Lower leg skin (tissue), 4 donors: ENCODE measurements around the gene CRHBP. TPM values are rescaled to one million over a fixed set of nuclear protein-coding genes. Genes with fewer than 3 reads are reported as not detected.

ENCODE experiments used
- DNase-seq, 2 donors: peaks; one replicate each; pipeline ENCODE4 v3.0.0-alpha.2; 2019; ENCODE audit warnings: low spot score in 2 of 2
- H3K4me3 ChIP-seq: fragments of 200-600 bp; sonication (generic); 2 replicates; pipeline ENCODE4 v1.5.1; 2017; ENCODE audit warnings: mild to moderate bottlenecking, low read depth; ENCODE audit not compliant: poor library complexity, severe bottlenecking
- POLR2A ChIP-seq, 2 donors: fragments of 450-650 bp; IDR thresholded peaks; one replicate each; pipeline ENCODE4 v1.6.1; 2016 to 2017; ENCODE audit warnings: antibody characterized with exemption in 2 of 2, mild to moderate bottlenecking in 1 of 2, moderate library complexity in 1 of 2
- WGBS, 2 donors: methylation state at CpG; one replicate each; pipeline ENCODE4 v1.1.5; 2018; 5-methylcytosine and 5-hydroxymethylcytosine counted together
- intact Hi-C: fragments of 100-400 bp; cut with DNase I; formaldehyde crosslinking; loops from one replicate; pipeline ENCODE4 v1.15.0; 2023; ENCODE audit warnings: low total_unique reads
- total RNA-seq, 4 donors: library from RNA; depleted of rRNA; stranded (reverse); fragments of >200 nt; gene quantifications; one replicate each; pipeline ENCODE4 v1.1.0, GENCODE V29; 2016
- TF ChIP-seq, protein P1 (sequence below), 3 donors: fragments of 450-650 bp; IDR thresholded peaks; one replicate each; pipeline ENCODE4 v1.5.1; 2016; ENCODE audit warnings: antibody characterized with exemption in 3 of 3, mild to moderate bottlenecking in 3 of 3, moderate library complexity in 2 of 3

CRHBP gene
- total RNA-seq, 4 donors from 2014 or later = 0.37 to 2.0 (median 0.72) TPM; not detected in 1

DNA sequence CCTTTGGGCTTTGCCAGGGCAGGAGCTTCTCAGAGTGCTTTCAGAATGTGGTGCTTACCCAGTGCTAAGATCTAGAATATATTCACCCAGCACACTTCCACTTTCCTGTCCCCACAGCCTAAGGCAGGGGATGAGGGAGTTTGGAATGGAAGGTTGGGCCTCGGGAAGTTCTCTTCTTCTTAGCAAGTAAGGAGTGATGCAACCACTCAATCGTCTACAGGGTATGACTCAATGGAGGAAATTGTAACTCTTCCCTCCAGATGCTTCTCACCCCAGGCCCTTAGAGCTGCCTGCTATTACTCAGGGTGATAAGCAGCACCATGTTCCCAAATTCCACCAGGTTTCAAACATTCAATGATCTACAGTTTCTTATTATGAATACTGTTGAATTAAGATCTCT lies 46.6 kb downstream of the CRHBP start:
- TF ChIP-seq, protein P1, sequence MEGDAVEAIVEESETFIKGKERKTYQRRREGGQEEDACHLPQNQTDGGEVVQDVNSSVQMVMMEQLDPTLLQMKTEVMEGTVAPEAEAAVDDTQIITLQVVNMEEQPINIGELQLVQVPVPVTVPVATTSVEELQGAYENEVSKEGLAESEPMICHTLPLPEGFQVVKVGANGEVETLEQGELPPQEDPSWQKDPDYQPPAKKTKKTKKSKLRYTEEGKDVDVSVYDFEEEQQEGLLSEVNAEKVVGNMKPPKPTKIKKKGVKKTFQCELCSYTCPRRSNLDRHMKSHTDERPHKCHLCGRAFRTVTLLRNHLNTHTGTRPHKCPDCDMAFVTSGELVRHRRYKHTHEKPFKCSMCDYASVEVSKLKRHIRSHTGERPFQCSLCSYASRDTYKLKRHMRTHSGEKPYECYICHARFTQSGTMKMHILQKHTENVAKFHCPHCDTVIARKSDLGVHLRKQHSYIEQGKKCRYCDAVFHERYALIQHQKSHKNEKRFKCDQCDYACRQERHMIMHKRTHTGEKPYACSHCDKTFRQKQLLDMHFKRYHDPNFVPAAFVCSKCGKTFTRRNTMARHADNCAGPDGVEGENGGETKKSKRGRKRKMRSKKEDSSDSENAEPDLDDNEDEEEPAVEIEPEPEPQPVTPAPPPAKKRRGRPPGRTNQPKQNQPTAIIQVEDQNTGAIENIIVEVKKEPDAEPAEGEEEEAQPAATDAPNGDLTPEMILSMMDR (IDR thresholded peaks at IDR 0.05) = no peak
- no peak for TF ChIP-seq POLR2A (IDR thresholded peaks at IDR 0.05)
- DNase-seq = no peak
- intact Hi-C loops = no loop called here
- WGBS, 2 donors = 43 to 48% methylated on average over 2 of the region's 2 CpGs
- H3K4me3 ChIP-seq = no peak overlapping the region

DNA sequence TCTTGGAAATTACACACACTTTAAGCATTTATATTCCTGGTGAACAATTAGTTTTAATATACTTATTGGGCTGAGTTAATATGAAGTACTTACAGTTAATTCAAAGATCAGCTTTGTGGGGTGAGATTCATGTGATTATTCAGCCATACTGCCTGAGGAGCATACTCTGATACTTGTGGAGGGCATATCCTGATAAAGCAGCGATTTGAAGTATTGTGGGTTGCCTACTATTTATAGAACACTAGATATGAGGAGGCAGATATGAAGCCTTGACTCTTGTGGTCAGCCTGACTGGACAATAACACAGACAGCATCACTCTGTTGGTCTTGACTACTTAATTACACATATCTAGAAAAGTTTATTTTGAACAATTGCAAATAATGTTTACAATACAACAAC lies 50.4 kb downstream of the CRHBP start:
- no peak for TF ChIP-seq POLR2A (IDR thresholded peaks at IDR 0.05)
- TF ChIP-seq, protein P1 (IDR thresholded peaks at IDR 0.05) = no peak

DNA sequence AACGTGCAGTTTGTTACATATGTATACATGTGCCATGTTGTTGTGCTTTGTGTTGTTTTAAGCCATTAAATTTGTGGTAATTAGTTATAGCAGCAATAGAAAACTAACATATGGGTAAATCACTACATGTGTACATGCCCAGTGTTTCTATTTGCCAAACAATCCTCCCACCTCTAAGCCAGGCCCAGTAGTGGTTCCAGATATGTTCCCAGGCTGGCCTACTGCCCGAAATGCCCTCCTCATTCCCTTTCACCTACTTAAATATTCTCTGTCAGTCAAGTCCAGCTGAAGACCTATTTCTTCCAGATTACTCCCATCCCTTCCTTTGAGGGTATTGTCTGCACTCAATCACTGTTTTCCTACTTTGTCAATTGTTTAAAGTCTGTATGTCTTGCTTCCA lies 53.3 kb downstream of the CRHBP start:
- intact Hi-C loops = no loop called here
- H3K4me3 ChIP-seq = no peak overlapping the region
- TF ChIP-seq POLR2A (IDR thresholded peaks at IDR 0.05) = no peak
- TF ChIP-seq, protein P1 (IDR thresholded peaks at IDR 0.05) = no peak
- DNase-seq = no peak
- 81% methylated on average over 2 of the region's 2 CpGs for WGBS, 2 donors

More for the DNA sequence above, 50.4 kb downstream of the CRHBP start:
- no peak for DNase-seq
- H3K4me3 ChIP-seq = no peak overlapping the region
- intact Hi-C loops = no loop called here
- 52 to 69% methylated on average over 1 of the region's 1 CpG for WGBS, 2 donors

DNA sequence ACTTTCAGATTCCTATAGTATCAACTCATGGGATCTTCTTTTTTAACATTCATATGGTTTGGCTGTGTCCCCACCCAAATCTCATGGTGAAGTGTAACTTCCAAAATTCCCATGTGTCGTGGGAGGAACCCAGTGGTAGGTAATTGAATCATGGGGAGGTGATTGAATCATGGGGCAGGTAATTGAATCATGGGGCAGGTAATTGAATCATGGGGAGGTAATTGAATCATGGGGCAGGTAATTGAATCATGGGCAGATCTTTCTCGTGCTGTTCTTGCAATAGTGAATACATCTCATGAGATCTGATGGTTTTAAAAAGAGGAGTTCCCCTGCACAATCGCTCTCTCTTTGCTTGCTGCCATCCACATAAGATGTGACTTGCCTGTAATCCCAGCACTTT lies 55.6 kb downstream of the CRHBP start:
- WGBS, 2 donors = 49% methylated on average over 3 of the region's 3 CpGs
- TF ChIP-seq, protein P1 (IDR thresholded peaks at IDR 0.05) = no peak
- TF ChIP-seq POLR2A (IDR thresholded peaks at IDR 0.05) = no peak
- no peak for DNase-seq
- H3K4me3 ChIP-seq = no peak overlapping the region
- intact Hi-C loops = no loop called here

DNA sequence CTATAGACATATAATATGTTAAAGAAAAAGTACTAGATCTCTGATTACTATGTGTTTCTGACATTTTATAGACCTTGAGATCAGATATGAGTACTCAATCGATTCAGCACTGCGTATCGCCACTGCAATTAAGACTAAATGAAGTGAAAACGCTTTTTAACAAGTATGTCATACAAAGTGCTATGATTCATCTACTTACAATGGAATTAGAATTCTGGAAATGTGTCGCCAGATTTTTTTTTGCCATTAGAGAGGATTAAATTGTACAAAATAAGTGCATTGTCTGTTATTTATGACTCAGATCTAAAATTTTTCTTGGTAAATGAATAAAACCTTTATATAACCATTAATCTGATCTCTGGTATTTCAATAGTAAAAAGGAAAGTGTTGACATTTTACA lies 57.4 kb downstream of the CRHBP start:
- TF ChIP-seq, protein P1 (IDR thresholded peaks at IDR 0.05) = no peak
- no peak for TF ChIP-seq POLR2A (IDR thresholded peaks at IDR 0.05)
- H3K4me3 ChIP-seq = no peak overlapping the region
- 80 to 86% methylated on average over 5 of the region's 5 CpGs for WGBS, 2 donors
- no peak for DNase-seq
- intact Hi-C loops = no loop called here

DNA sequence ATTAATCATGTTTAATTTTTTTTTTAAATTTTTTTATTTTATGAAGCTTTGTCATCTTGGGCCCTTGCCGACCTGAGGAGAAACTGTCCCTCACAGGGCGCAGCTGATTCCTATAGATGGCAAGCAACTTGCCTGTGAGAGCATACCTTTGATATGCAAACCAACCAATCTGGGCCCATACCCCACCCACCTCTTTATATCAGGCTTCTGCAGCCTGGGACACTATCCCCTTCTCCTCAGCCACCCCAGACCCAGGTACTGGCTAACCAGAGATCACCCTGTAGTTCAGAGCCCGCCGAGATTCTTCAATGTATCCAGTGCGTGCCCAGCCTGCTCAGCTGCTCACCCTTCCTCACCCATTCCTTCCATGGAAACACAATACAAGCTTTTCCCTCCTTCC lies 58.7 kb downstream of the CRHBP start:
- TF ChIP-seq, protein P1 (IDR thresholded peaks at IDR 0.05) = no peak
- TF ChIP-seq POLR2A (IDR thresholded peaks at IDR 0.05) = no peak
- WGBS, 2 donors = 78% methylated on average over 5 of the region's 5 CpGs
- intact Hi-C loops = no loop called here
- no peak for DNase-seq
- H3K4me3 ChIP-seq = no peak overlapping the region
